SK-N-SH (cell line): ENCODE results near the gene CENPP.

Experiments
- CTCF ChIP-seq: fragments of 200-600 bp; sonication (generic); IDR thresholded peaks from 2 replicates; pipeline ENCODE4 v1.6.1; 2017; ENCODE audit warnings: antibody characterized with exemption, mild to moderate bottlenecking, moderate library complexity
- RAD21 ChIP-seq: IDR thresholded peaks from 2 replicates; pipeline ENCODE4 v1.6.1; 2012; ENCODE audit warnings: mild to moderate bottlenecking, low read length

GRCh38 chr9:92422611-92423338 is 97.0 kb downstream of the CENPP start:
- TF ChIP-seq CTCF: no peak
- no peak for TF ChIP-seq RAD21
